GM18909 (cell line): ENCODE results near the gene CCT5.
A peak's percentile ranks its signal among the peaks of the same experiment; 100 is the strongest.
"Not testable (repeated sequence)": the region's sequence is repeated elsewhere in the genome, so short reads cannot be mapped to it uniquely, and the experiment has no call there.

Source experiments
- ATAC-seq: cut with Tn5 transposase; IDR thresholded peaks from one replicate; pipeline ENCODE4 v1.9.1; 2021; ENCODE audit warnings: mild to moderate bottlenecking; ENCODE audit not compliant: unreplicated experiment, poor library complexity

Gene CCT5

GRCh38 chr5:10275460-10275859 is 25.4 kb downstream of the CCT5 start:
- no peak for ATAC-seq

DNA sequence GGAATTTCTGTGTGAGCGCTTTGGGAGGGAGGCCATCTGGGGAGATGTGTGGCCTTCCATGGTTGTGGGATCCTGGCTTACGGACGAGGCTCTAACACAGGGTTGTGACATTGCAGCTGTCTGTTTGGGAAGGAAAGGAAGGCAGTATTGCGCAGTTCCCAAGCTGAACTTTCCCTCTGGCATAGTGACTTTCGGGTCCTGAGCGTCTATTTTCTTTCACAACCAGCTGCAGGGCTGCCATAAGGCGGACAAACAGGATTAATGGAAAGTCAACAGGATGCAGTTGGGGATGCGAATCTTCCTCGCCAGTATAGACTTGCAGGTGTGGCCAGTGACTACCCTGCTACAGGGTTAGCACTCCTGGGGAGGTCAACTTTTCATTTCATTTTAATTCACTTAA is 25.9 kb downstream of the CCT5 start:
- ATAC-seq: no peak

- no peak for ATAC-seq
Observed at GRCh38 chr5:10276691-10277090, 26.6 kb downstream of the CCT5 start.

DNA sequence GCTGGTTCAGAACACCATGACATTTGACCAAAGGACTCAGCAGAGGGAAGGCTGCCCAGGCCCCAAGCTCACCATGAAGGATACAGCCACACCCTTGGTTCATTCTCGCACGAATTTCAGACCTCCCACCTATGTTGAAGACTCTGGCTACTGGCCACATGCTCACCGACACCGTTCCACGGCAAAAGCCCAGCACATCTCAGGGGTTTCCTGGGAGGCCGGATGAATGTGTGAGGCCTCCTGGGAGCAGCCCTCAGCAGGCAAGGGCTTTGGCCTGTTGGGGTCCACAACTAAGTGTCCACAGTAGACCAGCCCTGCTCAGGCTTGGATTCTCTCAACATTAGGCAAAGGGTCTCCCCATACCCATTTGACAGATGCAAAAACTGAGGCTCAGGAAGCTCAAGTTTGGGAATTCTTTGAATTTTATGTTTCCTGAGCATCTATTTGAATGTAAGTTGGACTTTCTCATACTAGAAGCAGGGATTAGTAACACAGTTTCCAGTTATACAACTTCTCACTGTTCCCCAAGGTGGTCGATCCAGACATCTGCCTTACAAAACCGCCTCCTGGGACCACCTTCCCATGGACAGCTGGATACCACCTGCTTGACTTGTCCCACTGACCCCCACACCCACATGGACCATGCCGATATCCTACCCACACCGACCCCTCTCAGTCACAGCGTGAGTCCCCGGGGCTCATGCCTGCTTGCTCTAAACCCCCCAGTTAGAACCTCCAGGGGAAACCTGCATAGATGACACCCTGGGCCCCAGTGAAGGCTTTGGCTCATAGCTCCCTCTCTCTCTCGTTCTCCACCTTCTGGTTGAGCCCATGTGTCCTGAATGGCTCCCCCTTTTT is 27.9 kb downstream of the CCT5 start:
- ATAC-seq: no peak

- ATAC-seq: no peak
Observed at GRCh38 chr5:10278658-10279279, 28.7 kb downstream of the CCT5 start.

GRCh38 chr5:10279328-10279727 is 29.2 kb downstream of the CCT5 start:
- no peak for ATAC-seq

DNA sequence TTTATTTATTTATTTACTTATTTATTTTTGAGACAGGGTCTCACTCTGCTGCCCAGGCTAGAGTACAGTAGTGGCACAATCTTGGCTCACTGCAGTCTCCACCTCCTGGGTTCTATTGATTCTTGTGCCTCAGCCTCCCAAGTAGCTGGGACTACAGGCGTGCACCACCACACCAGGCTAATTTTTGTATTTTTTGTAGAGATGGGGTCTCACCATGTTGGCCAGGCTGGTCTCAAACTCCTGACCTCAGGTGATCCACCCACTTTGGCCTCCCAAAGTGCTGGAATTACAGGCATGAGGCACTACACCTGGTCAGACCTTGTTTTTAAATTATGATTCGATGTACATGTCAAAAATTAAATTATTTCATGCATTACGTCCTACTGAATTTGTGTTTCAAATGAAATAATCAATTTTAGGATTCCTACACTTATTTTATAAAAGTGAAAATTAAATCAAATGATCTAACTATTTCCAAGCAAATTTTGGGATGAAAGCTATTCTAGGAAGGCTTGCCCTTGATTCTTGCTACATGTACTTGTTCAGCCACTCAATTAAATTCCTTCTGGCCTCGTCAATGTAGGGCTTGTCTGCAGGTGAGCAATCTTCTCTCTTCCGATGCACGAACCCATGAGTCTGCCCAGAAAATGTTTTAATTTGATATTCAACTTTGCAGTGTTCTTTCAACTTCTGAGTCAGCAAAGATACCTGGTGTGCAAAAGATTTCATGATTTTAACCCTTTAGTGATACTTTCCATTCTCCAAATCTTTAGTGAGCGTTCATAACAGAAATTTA is 30.0 kb downstream of the CCT5 start:
- no peak for ATAC-seq

- ATAC-seq: peak; percentile 94
Observed at GRCh38 chr5:10283927-10284635, 34.0 kb downstream of the CCT5 start.

GRCh38 chr5:10285362-10285761 is 35.3 kb downstream of the CCT5 start:
- not testable (repeated sequence) for ATAC-seq

DNA sequence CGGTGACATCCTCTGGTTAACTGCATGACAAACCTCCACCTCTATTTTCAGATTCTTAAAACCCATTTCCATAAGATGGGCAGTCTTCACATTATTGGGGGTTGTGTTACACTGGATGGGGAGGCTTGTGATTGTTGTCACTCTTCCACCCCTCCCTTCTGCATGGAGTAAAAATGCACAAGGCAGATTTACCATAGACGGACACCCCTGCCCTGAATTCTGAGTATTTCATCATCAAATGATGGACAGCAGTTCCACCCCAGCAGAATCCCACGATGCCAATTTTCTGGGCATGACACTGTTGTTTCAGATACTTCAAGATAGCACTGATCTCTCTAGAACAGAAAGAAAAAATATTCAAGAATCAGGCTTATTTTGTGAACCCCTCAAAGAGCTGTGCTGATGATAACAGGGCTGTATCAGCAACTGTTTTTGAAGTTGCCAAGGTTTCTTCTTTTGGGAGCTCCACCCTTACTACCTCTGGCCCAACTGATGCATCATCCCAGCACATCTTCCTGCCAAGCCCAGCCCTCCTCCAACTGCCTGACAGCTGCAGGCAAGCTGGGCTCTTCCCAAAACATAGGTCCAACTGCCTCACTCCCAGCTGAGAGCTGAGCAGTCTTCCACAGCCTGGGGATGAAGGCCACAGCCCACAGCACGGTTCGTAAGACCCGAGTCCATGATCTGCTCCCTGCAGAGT is 36.2 kb downstream of the CCT5 start:
- ATAC-seq: no peak

DNA sequence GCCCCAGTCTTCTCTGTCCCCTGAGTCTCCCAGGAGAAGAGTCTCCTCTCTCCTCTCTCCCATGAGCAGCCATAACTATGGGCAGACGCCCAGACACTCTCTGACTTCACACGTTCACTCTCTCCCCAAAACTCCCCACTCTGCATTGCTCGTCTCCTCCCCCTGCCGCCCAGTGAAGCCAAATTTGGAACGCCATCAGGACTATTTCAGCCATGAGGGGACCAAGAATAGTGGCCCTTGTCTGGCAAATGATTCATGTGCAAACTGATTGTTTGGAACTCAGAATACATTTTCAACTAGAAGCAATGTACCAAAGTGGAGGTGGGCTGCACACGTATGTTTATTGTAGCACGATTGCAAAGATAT is 36.8 kb downstream of the CCT5 start:
- ATAC-seq: no peak

- peak; percentile 56 for ATAC-seq
Observed at GRCh38 chr5:10288592-10289219, 38.6 kb downstream of the CCT5 start.

DNA sequence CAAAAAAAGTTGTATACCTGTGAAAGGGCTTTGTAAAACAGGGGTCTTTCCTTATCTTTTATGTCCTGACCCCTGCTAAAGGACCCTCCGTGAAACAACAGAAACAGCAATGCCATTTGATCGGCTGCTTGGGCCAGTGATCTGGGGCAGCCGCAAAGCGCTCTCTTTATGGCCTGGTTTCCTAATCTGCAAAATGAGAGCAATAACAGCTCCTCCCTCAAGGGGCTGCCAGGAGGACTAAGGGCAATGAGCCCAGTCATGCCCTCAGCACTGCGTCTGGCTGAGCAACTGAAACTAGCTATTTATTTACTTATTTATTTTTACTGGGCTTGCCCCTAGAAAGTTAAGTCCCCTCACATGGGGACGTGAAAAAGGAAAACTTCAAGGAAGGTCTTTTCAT is 39.3 kb downstream of the CCT5 start:
- ATAC-seq: no peak

- ATAC-seq: no peak
Observed at GRCh38 chr5:10289991-10290390, 39.9 kb downstream of the CCT5 start.

DNA sequence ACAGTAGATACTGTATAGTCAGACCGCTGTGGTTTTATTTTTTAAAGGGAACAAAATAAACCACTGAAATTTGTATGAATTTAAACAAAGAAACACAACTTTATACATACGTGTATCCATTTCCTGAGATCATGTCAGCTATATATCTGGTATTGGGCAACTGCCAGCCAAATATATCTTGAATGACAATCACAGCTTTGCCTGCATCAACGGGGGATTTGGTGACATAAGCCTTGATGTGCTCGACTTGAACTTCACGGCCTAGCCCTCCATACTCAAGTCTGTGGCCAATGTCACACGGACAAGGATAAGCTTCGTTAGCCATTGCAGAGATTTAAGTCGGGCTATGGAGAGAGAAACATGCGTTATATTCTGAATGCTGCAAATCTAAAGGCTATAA is 40.4 kb downstream of the CCT5 start:
- no peak for ATAC-seq

- no peak for ATAC-seq
Observed at GRCh38 chr5:10291692-10292339, 41.7 kb downstream of the CCT5 start.

GRCh38 chr5:10293907-10294662 is 44.0 kb downstream of the CCT5 start:
- no peak for ATAC-seq

DNA sequence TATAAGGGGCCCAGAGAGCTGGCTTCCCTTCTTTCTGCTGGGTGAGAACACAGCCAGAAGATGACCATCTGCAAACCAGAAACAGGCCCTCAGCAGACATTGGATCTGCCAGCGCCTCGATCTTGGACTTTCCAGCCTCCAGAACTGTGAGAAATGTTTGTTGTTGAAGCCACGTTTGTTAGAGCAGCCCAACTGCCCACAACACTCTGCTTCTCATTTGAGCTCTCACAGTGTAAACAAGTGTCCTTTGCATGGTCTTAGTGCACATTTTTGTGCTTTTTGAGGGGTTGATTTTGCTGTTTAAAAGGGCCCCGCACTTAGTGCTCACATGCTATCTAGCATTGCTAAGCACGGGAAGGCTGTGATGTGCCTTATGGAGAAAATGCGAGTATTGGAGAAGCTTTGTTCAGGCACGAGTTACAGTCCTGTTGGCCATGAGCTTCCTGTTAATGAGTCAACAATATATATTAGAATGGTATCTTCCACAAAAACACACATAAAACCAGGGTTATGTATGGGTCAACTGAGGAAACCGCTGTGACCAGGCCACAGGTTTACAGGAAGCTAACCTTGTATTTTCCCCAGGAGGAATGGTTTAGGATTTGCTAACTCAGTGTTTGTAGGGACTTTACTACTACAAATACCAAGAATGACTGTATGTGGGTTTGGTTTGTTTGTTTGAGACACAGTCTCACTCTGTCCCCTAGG is 45.7 kb downstream of the CCT5 start:
- ATAC-seq: no peak
